ENCODE data around the gene FCHSD1.

Gene FCHSD1

GRCh38 chr5:141672841-141673813 lies 21.9 kb upstream of the FCHSD1 start:
- DNase-seq (ENCODE audit: low read depth): no peak

- no peak for DNase-seq (ENCODE audit: low read depth)
Observed at GRCh38 chr5:141672071-141672840, 21.0 kb upstream of the FCHSD1 start.

- DNase-seq (ENCODE audit: low read depth): no peak
Observed at GRCh38 chr5:141669520-141669919, 18.3 kb upstream of the FCHSD1 start.

- no peak for DNase-seq (ENCODE audit: low read depth)
Observed at GRCh38 chr5:141668601-141669265, 17.5 kb upstream of the FCHSD1 start.

GRCh38 chr5:141665995-141666940 lies 15.1 kb upstream of the FCHSD1 start:
- DNase-seq (ENCODE audit: low read depth): no peak

- peak; percentile 56 for DNase-seq (ENCODE audit: low read depth)
Observed at GRCh38 chr5:141664733-141665461, 13.7 kb upstream of the FCHSD1 start.

- no peak for DNase-seq (ENCODE audit: low read depth)
Observed at GRCh38 chr5:141663506-141663905, 12.3 kb upstream of the FCHSD1 start.

GRCh38 chr5:141662028-141662427 lies 10.8 kb upstream of the FCHSD1 start:
- no peak for DNase-seq (ENCODE audit: low read depth)

GRCh38 chr5:141657937-141658545 lies 6.8 kb upstream of the FCHSD1 start:
- no peak for DNase-seq (ENCODE audit: low read depth)

GRCh38 chr5:141657404-141657803 lies 6.2 kb upstream of the FCHSD1 start:
- DNase-seq (ENCODE audit: low read depth): no peak

- DNase-seq (ENCODE audit: low read depth): no peak
Observed at GRCh38 chr5:141656396-141656795, 5.2 kb upstream of the FCHSD1 start.

- DNase-seq (ENCODE audit: low read depth): no peak
Observed at GRCh38 chr5:141655020-141655419, 3.8 kb upstream of the FCHSD1 start.

GRCh38 chr5:141654298-141654697 lies 3.1 kb upstream of the FCHSD1 start:
- DNase-seq (ENCODE audit: low read depth): no peak

GRCh38 chr5:141651728-141652105 lies 499 bp upstream of the FCHSD1 start:
- DNase-seq (ENCODE audit: low read depth): no peak

GRCh38 chr5:141649972-141650371 lies 1.2 kb downstream of the FCHSD1 start:
- DNase-seq (ENCODE audit: low read depth): no peak

GRCh38 chr5:141649056-141649688 lies 2.0 kb downstream of the FCHSD1 start:
- DNase-seq (ENCODE audit: low read depth): no peak

GRCh38 chr5:141647851-141648250 lies 3.4 kb downstream of the FCHSD1 start:
- DNase-seq (ENCODE audit: low read depth): no peak

GRCh38 chr5:141647242-141647641 lies 4.0 kb downstream of the FCHSD1 start:
- no peak for DNase-seq (ENCODE audit: low read depth)

GRCh38 chr5:141646026-141646425 lies 5.2 kb downstream of the FCHSD1 start:
- no peak for DNase-seq (ENCODE audit: low read depth)

Data from CMK (cell line).